NCI-H526 (cell line): ENCODE results near the gene ARHGEF10L.

Experiments
- DNase-seq, 2 experiments: peaks; one replicate each; lab custom pipeline; 2025; lab: John Stamatoyannopoulos, UW

The ARHGEF10L gene

GRCh38 chr1:17520473-17521319, 18.8 kb upstream of the ARHGEF10L start:
- DNase-seq, result no peak

DNA sequence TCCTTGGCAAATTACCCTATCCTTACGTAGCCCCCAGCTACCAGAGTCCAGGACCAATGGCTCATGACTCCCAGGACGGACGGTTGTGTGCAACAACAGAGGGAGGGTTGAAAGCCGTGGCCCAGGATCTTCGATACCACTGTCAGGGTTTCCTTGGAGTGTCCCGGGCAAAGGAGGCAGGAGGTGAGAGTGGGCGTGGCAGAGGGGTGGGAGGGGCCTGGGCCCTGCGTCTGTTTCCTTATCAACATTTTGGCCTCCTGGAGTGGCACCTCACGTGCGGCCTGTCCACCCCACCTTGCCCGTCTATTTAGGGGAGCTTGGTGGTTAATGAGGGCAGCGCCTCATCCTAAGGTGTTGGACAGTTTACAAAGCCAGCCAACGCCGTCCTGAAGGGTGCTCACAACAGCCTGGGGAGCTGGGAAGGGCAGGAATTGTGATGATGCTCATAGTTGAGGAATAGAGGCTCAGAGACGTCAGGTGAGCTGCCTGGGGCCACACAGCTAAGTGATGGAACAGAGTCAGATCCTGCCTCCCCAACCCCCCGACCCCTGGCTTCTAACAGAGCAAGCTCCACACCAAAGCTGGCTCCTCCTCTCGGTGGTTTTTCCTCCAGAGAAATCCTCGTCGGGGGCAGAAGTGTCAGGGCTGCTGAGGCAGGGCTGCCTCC, 17.4 kb upstream of the ARHGEF10L start:
- no peak for DNase-seq

DNA sequence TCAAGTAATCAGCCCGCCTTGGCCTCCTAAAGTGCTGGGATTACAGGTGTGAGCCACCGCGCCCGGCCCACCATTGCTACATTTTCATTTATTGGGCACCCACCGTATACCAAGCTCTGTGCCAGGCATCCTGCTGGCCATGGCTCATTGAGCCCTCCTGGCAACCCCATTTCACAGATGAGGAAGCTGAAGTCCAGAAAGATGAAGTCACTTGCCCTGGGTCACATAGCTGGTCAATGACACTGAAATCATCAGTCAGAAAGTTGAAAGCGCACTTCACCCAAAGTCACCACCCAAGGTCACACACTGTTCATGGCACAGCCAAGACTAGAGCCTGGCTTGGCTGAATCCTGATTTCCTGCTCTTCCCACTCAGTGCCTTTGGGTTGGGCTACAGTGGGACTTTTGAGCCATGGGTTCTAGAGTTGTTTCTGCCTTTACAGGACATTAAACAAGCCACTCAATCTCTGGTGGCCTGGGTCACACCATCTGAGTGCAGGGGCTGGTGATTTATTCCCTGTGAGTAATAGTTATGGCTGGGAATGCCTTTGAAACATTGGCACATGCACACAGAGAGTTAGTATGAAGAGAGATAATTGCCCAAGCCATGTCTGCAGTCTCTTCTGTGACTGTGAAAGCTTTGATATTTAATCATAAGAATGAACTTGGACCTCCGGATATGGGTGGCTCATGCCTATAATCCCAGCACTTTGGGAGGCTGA, 16.0 kb upstream of the ARHGEF10L start:
- DNase-seq, result no peak

- DNase-seq, result no peak
Measured at GRCh38 chr1:17524645-17525044, 14.9 kb upstream of the ARHGEF10L start.

DNA sequence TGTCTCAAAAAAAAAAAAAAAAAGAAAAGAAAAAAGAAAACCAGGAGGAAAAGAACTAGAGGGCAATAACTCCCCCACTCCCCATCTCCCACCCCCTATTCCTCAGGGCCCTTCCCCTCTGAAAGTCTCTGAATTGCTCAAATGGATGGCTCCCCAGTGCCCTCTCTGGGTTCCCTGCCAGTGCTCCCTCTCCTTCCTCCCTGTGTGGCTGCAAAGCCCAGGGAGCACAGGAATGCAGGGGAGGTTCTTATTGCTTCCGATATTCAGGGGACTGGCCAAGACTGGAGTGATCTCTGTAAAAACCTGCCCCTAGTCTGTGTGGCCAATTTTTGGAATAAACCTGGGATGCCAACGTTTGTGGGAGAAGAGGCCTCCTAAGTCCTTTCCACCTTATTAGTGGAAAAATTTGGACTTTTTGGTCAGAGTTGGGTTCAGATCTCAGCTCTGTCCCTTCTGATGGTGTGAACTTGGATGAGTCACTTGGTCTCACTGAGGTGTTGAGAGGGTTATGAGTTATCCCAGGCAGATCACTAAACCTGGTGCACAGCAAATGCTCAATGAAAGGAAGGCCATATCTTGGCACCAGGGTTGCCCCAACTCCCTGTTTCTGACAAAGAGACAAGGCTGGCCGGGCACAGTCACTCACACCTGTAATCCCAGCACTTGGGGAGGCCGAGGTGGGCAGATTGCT, 13.4 kb upstream of the ARHGEF10L start:
- DNase-seq, result no peak

DNA sequence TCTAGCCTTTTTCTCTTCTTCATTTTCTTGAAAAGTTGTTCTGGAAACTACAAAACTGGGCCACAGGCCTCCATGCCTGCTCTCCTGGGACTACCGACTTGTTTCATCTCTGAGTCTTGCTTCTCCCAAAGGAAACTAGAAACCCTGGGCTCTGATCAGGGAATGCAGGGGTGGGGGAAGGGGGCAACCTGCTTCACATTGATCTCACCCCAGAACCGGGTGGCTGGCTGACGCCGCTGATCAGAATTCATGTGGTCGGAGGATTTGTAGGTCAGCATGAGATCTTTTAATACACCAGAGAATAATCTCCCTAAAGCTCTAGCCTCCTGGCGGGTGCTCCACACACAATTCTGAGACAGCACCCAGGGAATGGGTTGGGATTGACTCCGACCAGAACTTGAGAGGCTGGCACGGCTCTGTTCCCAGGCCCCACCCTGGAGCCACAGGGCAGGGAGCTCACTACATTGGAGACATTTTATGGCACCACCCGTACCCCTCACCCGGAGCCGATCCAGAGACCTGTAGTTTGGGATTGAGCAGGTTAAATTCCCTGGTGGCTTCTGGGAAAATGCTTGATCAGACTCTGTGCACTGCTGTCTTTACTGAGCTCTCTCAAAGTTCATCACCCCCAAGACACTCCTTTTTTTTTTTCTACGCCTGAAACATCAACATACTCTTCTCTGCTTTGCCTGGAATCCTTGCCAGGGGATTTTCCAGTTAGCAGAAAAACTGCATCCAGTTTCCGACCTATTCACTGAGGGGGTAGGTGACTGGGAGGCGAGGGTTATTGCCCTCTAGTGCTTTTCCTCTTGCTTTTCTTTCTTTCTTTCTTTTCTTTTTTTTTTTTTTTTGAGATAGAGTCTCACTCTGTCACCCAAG, 12.2 kb upstream of the ARHGEF10L start:
- no peak for DNase-seq

DNA sequence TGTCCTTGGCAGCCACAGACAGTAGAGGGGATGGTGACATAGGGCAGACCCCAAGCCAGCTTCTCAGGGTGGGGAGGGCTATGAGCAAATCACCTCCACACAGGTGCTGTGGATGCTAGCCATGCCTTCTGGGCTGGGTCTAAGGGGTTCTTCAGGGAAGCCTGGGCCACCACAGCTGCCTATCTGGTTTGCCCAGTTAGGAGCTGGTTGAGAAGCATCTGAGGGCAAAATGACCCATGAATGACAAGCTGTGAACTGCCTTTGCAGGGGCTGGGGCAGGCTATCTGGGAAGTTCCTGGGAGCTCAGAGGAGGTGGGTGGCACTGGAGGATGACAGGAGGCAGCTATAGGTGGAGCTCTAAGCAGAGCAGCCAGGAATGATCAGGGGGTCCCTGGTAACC, 10.1 kb upstream of the ARHGEF10L start:
- DNase-seq, result no peak

GRCh38 chr1:17531343-17531681, 8.2 kb upstream of the ARHGEF10L start:
- DNase-seq, result no peak

DNA sequence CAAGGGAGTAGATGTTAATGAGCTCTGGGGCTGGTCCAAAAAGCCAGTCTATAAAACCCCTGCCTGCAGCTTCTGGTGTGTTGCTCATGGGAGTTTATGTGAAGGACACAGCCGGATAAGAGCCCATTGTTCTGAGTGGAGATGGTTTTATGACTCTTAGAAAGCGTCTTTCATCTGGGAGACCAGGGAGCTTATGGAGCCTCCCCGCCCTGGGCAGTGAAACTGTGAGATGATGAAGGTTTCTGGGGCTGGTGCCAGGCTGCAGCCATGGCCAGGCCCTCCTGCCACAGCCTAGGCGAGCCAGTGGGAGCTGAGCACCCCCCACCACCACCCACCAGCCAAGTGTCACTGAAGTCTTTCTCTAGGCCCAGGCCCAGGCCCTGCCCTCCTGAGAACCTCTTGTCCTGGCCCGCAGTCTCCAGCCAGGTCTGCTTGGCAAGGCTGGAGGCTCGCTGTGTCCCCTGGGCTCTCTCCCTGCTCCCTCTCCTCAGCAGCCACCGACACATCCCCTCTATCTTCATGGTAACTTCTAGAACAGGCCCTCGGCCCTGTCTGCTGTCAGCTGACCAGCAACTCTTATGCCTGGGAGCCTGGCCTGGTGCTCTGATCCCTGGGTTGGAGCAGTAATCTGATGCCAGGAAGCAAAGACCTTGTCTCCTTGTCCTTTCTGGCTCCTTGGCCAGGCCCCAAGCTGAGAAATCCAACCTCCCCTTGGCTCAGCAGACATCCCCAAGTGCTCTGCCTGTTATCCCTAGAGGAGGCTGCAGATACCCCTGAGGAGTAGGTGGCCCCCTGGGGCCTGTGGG, 7.6 kb upstream of the ARHGEF10L start:
- DNase-seq, result no peak

DNA sequence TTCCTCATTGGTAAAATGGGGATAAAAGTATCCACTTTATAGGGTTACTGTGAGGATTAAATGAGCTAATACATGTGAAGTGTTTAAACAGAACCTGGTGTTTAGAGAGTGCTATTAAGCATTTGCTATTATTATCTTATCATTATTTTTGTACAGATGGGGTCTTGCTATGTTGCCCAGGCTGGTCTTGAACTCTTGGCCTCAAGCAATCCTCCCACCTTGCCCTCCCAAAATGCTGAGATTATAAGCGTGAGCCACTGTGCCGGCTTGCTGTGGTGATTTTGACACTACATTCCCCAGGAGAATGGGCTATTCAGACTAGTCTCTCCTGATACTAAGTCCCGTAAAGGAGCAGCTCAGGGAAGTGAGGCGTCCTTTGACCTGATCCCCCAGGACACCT, 6.3 kb upstream of the ARHGEF10L start:
- DNase-seq, result no peak

- DNase-seq, result no peak
Measured at GRCh38 chr1:17535300-17535936, 4.1 kb upstream of the ARHGEF10L start.

DNA sequence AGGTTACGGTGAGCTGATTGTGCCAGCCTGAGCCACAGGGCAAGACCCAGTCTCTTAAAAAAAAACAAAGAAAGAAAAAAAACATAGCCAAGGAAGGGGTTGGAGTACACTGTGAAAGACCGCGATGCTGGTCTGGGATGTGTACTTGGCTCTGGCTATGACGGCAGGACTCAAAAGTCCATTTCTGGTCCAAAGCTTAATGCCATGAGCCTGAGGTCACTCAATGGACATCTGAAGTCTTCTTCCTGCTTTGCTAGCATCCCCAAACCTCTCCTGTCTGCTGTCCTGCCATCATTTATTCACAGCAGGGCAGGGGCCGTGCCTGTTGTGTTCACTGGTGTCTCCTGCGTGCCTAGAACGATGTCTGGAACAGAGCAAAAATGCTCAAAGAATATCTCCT, 1.5 kb upstream of the ARHGEF10L start:
- DNase-seq, result no peak

GRCh38 chr1:17538428-17539117, 925 bp upstream of the ARHGEF10L start:
- DNase-seq, result peak; percentile 58 to 82

- no peak for DNase-seq
Measured at GRCh38 chr1:17539118-17539476, 401 bp upstream of the ARHGEF10L start.

DNA sequence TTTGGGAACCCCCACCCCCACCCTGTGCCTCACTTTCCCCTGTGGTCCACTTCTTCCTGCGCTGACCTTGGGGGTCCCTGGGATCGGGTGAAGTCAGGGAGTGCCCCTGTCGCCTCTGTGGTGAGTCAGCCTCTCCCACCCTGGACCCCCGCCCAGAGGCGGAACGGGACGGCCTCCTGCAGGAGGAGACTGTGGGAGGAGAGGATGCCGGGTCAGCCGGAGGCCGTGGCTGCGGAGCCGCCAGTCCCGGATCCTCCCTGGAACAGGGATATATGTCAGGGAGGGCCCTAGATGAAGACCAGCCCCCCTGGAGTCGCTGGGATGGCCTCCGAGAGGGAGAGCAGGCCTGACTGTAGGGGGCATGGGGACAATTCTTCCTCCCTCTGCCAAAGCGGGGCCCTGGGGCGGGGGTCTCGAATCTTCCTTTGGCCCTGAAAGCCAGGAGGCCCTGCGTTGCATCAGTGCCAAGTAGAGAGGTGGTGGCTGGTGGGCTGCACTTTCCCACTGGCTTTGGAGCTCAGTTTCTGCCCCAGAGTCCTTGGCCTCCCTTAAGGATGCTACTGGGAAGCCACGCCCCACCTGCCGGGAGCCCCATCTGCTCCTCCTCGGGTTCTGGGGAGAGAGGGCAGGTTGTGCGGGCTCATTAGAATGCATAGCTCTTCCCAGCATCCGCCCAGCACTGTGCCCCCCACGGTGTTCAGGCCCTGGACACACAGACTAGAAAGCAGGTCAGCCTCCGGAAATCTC, 930 bp downstream of the ARHGEF10L start:
- peak in 1 of 2 experiments; percentile 31 for DNase-seq

DNA sequence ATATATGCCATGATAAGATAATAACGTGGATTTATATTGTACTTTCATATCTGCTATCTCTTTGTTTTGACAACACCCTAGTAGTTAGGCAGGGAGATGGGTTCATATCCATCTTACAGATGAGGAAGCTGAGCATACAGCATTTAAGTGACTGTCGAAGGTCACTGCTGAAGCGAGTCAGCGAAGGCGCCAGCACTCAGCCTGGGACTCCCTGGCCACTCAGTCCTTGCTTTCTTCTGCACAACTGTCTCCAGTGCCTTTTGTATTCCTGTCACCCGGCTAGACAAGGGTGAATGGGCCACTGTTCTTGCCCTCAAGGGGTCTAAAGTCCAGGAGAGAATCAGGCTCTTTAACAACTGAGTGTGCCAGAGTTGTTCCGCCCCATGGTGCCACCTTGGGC, 3.1 kb downstream of the ARHGEF10L start:
- DNase-seq, result no peak

DNA sequence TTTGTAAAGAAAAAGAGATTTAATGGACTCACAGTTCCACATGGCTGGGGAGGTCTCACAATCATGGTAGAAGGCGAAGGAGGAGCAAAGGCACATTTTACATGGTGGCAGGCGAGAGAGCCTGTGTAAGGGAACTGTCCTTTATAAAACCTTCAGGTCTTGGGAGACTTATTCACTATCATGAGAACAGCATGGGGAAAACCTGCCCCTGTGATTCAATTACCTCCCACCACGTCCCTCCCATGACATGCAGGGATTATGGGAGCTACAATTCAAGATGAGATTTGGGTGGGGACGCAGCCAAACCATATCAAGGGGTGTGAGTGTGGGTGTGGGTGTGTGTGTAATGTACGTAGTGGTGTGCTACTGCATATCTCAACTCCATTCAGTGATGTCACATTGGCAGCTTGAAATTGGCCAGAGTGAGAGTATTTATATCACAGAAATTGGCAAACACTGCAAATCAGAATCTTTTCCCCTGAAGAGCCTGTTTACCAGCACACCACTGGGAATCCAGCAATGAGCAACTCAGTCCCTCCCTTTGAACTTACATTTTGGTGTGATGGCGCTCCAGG, 5.4 kb downstream of the ARHGEF10L start:
- no peak for DNase-seq

DNA sequence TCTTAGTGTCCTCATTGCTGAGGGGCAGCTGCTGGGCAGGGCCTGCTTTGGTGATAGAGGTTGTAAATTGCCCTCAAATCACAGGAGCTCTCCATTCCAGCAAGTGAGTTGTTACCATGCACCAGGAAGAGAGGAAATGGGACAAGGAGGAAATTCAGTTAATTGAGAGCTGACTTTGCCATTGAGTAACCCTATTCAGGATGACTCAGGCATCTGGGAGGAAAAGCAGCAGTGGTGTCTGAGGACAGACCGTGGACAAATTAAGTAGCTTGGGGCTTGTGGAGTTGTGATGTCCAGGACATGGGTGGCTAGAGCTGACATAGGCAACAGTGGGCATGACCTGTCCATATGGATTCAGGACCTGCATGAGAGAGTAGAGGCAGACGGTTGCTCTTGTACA, 5.9 kb downstream of the ARHGEF10L start:
- DNase-seq, result no peak
